22Rv1 (cell line): ENCODE results near the gene FLII.

Source experiments
- CTCF ChIP-seq: fragments of 450-650 bp; IDR thresholded peaks from 2 replicates; pipeline ENCODE4 v1.5.1; 2017; ENCODE audit warnings: mild to moderate bottlenecking
- ZFX ChIP-seq: fragments of 450-650 bp; IDR thresholded peaks from 2 replicates; pipeline ENCODE4 v1.6.1; 2017; ENCODE audit warnings: antibody characterized with exemption, borderline replicate concordance

GRCh38 chr17:18224053-18224386 lies 34.5 kb downstream of the FLII start:
- TF ChIP-seq CTCF (no peak), ZFX (no peak)
